T-helper 9 cell (primary cell): ENCODE results near the gene AK1.

Experiments used
- DNase-seq: peaks from one replicate; pipeline ENCODE4 v3.0.0-alpha.2; 2020

AK1 gene

DNA sequence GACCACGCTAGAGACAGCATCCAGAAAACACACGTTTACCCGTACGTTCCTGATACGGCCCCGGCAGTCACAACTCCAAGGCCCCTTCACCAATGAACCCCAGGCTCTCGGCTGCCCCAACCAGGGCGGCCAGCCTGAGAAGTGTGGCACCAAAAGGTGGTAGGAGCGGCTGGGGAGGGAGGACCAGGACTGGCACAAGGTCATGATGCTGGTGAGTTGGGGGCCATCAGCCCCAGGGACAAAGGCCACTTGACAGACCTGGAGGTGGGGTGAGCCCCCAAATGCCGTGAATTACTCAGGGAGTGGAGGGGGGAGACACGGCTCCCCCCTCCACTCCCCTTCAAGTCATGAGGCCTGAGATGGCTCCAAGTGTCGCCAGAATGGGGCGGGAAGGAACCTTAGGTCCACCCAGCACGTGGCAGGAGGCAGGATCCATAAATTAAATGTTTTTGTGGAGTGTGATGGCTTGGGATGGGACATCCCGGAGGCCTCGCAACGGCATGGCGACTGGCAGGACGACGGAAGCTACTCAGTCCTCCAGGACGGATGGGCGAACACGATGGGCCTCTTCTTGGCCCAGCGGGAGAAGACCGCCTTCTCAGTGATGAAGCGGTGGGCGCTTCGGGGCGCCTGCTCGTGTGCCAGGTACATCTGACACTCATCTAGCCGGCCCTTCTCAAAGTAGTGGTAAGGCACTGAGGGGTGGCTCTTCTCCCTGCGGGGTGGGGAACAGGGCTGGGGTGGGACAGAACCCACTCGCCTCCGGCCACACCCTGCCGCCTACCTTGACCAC is 30.6 kb upstream of the AK1 start:
- DNase-seq = no peak

GRCh38 chr9:127905788-127906191 is 28.3 kb upstream of the AK1 start:
- DNase-seq = peak; percentile 75

- DNase-seq = peak; percentile 65
Measured at GRCh38 chr9:127905004-127905728, 27.7 kb upstream of the AK1 start.

DNA sequence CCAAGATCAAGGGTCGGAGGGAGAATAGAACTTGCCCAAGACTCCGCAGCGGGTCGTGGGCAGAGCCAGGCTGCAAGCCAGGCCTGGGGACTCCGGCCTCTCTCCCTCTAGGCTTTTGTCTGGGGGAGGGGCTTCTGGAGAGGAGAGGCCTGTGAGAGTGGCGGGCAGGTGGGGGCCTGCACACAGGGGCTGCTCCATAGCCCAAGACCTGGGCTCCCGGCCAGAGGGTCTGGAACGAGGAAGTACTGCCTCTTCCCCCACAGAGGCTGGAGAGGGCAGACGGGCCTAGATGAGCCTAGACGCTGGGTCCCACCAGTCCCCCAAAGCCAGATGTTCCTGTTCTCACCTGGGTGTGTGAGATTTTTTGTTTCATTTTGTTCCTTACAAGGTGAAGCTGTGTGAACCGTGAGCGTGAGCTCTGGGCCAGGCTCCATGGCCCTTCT is 27.1 kb upstream of the AK1 start:
- DNase-seq = no peak

DNA sequence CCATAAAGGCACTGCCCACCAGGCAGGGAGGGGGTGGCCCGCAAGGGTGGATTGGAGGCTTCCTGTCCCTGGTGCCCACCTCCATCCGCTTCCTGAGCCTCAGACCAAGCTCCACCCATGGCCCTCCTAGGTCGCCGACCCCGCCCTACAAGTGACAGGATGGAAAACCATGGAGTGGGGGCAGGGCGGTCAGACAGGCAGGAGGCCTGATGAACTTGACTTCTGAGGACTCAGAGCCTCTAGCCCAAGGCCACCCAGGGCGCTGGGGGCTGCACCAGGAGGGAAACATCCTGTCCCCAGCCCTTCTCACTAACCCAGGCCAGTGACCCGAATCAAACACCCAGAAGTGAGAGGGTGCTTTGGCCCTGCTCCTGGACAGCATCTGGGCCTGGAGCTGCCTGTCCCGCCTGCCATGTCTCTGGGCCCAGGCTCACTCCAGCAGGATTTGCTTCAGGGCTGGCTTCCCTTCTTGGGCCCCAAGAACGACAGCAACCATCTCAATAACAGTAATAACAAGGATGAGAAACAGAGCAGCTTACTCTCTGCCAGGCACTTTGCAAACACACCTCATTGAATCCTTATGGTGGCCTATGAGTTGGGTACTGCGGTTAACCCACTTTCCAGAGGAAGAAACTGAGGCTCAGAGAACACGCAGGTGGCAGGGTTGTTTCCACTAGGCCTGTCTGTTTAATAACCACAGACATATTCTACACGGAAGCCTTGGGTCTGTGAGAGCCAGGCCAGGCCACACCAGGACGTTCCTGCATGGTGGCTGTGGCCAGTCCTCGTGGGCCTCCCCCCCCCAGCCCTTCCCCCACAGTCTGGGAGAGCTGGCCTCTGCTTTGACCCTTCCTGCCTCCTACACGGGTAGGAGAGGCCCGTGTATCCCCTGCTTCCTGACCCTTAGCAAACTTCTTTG is 26.3 kb upstream of the AK1 start:
- DNase-seq = peak; percentile 56

GRCh38 chr9:127899128-127899943 is 21.9 kb upstream of the AK1 start, which contains the start of gene ST6GALNAC6:
Gene ST6GALNAC6, minus strand, starts transcription at chr9:127899603. Its CDS starts 1,622 bp downstream, at chr9:127897981.
- DNase-seq = peak; percentile 64

DNA sequence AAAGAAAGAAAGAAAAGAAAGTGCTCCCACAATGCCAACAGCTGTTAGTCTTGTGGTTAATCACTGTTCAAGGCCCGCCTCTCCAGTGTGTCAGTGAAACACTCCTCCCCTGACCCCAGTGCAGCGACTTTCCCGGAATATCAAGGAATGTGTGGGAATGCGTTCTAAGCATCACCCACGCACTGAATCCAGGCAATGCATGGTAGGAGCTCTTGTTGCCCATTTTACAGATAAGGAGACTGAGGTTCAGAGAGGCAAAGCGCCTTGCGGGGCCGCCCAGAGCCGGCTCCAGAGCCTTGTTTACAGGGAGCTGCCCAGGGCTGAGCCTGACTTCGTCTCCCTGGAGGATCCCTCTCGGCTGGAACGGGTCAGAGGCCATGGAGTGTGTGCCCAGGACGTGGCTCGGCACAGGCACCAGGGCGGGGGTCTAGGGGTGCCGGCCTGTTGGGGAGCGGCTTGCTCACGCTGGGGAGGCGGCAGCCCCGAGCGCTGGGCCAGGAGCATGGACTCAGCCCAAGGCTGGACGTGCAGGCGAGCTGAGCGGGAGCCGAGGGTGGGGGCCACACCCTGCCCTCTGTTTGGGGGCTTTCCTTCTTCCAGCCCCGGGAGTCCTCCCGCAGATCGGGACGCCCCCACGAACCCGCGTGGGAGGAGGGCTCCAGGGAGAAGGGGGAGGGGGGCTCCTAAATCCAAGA is 21.1 kb upstream of the AK1 start:
- no peak for DNase-seq

- DNase-seq = no peak
Measured at GRCh38 chr9:127897193-127897692, 19.8 kb upstream of the AK1 start.

DNA sequence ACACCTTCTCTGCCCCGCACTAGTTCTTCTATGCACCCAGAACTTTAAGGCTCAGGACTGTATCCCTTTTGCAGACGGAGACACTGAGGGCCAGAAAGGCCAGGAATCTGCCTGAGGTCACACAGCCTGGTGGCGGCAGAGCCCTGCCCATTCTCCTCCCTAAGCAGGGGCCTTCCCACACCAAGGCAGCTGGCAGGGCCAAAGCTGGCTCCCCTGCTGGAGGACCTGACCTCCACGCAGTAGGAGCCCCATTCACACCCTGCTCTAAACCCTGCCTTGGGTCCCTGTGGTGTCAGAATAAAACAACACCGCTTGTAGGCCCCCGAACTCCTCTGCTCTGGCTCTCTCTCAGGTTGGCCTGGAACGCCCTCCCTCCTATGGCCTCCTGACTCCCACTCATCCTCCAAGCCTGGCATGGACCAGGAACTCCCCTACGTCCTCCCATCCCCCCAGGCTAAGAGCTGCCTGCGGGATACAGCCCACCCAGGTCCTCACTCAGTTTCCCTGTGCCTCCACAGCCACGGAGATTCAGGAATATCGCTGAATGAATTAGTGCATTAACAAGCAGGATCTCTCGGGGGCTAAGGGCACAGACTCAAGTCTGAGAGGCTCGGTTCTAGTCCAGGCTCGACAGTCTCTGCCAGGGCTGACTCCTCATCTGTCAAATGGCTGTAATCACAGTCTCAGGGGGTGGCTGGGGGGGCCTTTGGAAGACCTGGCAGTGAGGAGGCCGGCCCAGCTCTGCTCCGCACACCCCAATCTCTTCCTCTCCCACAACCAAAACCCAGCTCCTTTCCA is 19.1 kb upstream of the AK1 start:
- no peak for DNase-seq

GRCh38 chr9:127895811-127896210 is 18.3 kb upstream of the AK1 start:
- DNase-seq = no peak

- DNase-seq = no peak
Measured at GRCh38 chr9:127893392-127893791, 15.9 kb upstream of the AK1 start.

DNA sequence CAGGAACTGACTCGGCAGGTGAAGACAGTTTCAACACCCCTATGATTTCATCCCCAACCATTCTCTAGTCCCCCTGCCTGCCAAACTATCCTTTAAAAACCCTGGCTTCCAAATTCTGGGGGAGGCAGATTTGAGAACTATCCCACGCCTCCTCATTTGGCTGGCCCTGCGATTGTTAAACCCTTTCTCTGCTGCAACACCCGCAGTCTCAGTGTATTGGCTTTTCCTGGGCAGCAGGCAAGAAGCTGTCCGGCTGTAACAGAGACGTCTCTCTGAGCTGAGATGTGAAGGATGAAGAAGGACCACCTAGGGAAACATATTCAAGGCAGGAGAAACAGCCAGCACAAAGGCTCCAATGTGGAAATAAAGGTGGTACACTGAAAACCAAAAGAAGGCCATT is 15.4 kb upstream of the AK1 start:
- DNase-seq = no peak

DNA sequence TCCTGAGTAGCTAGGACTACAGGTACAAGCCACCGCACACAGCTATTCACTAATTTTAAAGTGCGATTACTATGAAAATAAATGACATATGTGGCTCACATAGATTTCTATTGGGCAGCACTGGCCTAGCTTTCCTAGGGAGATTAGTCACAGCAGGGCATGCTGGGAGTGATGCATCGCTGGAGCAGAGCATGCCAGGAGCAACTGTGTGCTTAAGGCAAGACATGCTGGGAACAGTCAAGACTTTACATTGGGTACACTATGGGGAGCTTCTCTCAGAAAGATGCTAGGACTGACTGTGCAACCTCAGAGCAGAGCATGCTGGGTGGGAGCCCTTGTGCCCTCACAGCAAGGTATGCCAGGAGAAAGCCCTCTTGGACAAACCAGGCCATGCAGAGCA is 12.6 kb upstream of the AK1 start:
- DNase-seq = no peak

- DNase-seq = no peak
Measured at GRCh38 chr9:127887792-127888191, 10.3 kb upstream of the AK1 start.

DNA sequence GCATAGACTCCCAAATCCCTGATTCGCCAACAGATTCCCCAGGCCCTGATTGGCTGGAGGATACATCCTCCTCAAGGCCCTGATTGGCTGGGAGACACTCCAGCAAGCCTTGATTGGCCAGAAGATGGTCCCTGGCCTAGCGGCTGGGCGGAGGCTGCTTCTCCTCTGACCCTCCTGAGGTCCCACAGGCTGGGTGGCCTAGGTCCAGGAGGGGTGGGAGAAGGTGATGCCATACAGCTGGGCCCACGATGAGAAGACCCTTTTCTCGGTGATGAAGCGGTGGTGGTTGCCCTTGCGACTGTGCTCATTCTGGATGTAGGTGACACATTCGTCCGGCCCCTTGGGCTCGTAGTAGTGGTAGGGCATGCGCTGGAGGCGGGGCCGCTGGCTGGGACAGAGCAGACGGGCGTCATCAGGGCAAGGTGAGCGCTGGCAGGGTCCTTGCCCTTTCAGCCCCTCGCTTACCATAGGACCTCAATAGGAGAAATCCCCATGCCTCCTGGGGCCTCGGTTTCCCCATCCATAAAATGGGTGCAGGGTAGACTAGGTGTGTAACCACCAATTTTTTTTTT is 9.0 kb upstream of the AK1 start:
- no peak for DNase-seq

DNA sequence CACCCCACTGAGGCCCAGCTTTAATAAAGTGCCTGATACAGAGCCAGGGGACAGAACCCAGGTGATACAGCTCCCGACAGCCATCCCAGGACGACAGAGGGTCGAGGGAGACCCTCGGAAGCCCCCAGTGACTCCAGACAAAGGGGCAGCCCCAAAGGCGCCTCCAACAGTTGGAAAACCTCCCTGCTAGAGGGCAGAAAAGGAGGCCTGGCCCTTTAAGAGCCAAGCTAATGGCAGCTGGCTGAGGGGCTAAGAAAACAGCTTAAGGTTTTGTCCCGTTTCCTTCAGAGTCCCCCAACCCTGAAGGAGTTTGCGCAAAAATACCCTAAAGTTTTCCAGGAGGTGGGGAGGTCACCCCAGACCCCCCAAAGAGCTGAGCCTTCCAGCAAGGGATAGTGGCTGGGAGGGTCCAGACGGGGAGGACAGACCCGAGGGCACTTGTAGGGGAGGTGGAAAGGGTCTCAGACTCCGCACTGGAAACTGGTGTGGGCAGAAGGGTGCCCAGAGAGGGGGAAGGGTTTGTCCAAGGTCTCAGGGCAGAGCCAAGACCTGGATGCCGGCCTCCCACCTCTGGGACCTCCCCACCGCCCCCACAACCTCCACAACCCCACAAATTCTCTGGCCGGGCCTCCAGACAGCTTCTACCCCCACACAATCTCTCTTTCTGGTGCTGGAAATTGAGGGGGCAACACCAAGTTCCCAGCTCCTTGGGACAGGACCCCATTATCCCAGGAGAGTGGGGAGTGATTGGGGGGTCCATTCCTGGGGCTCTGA is 8.2 kb upstream of the AK1 start:
- no peak for DNase-seq

DNA sequence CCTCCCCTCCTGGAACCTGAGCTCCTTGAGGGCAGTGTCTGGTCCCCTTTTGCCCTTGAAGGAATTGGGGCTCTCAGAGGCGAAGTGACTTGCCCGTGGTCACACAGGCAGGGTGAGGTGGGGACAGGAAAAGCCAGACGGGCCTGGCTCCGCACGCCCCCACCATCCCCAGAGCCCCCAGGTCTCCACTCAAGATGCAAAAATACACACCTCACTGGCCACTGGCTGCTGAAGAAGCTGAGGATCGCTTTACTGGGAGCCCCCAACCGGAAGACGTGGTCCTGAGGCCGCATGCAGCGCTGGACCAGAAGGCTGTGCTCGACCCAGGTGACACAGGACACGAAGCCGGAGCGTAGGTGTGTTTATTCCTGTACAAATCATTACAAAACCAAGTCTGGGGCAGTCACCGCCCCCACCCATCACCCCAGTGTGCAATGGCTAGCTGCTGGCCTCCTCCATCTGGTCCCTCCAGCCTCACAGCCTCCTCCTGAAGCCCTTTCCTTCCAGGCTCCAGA is 7.6 kb upstream of the AK1 start:
- DNase-seq = no peak

GRCh38 chr9:127884427-127884911 is 7.0 kb upstream of the AK1 start:
- no peak for DNase-seq

DNA sequence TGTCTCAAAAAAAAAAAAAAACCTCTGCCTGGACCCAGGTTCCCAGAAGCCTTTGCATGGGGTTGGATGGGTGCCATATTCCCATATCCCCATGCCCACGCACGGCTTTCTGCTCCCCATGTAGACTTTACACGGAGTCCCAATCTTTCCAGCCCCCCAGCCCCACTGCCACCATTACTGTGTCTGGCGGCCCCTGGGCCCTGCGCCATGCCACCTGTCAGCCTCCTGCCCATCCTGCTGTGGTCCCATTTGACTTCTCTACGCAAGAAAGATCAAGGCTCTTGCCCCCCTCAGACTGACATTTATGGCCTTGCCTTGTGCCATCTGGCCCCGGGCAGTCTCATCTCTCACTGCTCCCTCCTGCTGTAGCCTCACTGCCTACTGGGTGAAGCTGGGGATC is 6.5 kb upstream of the AK1 start:
- no peak for DNase-seq
